GM12892 (cell line): ENCODE data around the gene MTHFR.

Experiments
- POLR2A ChIP-seq: IDR thresholded peaks from 2 replicates; pipeline ENCODE4 v1.6.1; 2011; ENCODE audit warnings: low read depth, low read length, control low read depth
- POLR2AphosphoS5 ChIP-seq: IDR thresholded peaks from 2 replicates; pipeline ENCODE4 v1.6.1; 2011; ENCODE audit warnings: low read depth, low read length, control low read depth

DNA sequence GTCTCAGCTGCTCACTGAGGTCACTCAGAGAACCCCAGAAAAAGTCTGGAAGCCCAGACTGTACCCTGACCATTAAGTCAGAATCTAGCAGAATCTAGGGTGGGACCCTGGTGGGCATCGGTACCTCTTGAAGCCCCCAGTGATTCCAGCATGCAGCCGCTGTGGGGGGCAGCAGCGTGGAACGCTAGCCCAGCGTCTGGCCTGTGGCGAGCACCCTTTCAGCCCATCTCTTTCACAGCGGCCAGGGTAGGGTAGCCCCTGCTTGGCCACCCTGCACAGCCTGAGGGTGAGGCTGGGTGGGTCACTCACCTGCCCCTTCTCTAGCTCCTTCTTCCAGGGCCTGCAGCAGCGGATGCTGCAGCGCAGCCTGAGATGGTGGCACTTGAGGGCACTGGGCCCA, 27.4 kb downstream of the MTHFR start:
- no peak for TF ChIP-seq POLR2AphosphoS5
- no peak for TF ChIP-seq POLR2A
